IMR-90 (cell line): ENCODE measurements around the gene GALNT17. TPM values are rescaled to one million over a fixed set of nuclear protein-coding genes. Genes with fewer than 3 reads are reported as not detected.

ENCODE experiments used
- ATAC-seq: fragments of 200-7000 bp; cut with Tn5 transposase; 2 replicates; pipeline ENCODE4 v1.9.1; 2020; ENCODE audit warnings: low read depth, mild to moderate bottlenecking, moderate library complexity
- BruUV-seq: library from RNA; stranded (reverse); fragments of 400-500 nt; replicated peaks from 2 replicates; lab custom pipeline; 2021; lab: Mats Ljungman, UMichigan
- CTCF ChIA-PET: fragments of 300-600 bp; formaldehyde crosslinking; extraction: SDS; loops from one replicate; lab custom pipeline; 2021; ENCODE audit warnings: antibody characterized with exemption; lab: Yijun Ruan, JAX
- POLR2A ChIA-PET: fragments of 300-600 bp; sonication (Branson Sonifier 250); formaldehyde crosslinking; loops from one replicate; lab custom pipeline; 2022; ENCODE audit warnings: antibody characterized with exemption; ENCODE audit not compliant: unreplicated experiment; lab: Charles Lee
- DNase-seq: peaks from one replicate; pipeline ENCODE4 v3.0.0; 2013
- H2AFZ ChIP-seq: replicated peaks from 2 replicates; pipeline ENCODE3; 2013; ENCODE audit warnings: low read length, mild to moderate bottlenecking; ENCODE audit not compliant: poor library complexity
- H2AK5ac ChIP-seq: 2 replicates; pipeline ENCODE4 v1.6.1; 2013; ENCODE audit warnings: low read depth, low read length, inconsistent platforms
- H2AK9ac ChIP-seq: replicated peaks from 2 replicates; pipeline ENCODE3; 2013; ENCODE audit warnings: mild to moderate bottlenecking, low read depth, low read length, moderate library complexity; ENCODE audit not compliant: poor library complexity
- H2BK120ac ChIP-seq: 2 replicates; pipeline ENCODE4 v1.6.1; 2013; ENCODE audit warnings: low read depth, low read length, inconsistent platforms
- H2BK15ac ChIP-seq: 3 replicates; pipeline ENCODE4 v1.6.1; 2013; ENCODE audit warnings: low read depth, low read length, inconsistent platforms
- H2BK20ac ChIP-seq: 2 replicates; pipeline ENCODE4 v1.6.1; 2013; ENCODE audit warnings: low read depth, mild to moderate bottlenecking, inconsistent platforms, low read length, moderate library complexity
- H2BK5ac ChIP-seq: 2 replicates; pipeline ENCODE4 v1.6.1; 2013; ENCODE audit warnings: mild to moderate bottlenecking, low read depth, low read length, inconsistent platforms; ENCODE audit not compliant: poor library complexity, severe bottlenecking
- H3K14ac ChIP-seq: replicated peaks from 2 replicates; pipeline ENCODE4 v1.6.1; 2013; ENCODE audit warnings: low read depth, low read length, inconsistent platforms
- H3K18ac ChIP-seq: 2 replicates; pipeline ENCODE4 v1.6.1; 2013; ENCODE audit warnings: low read depth, low read length, control low read depth
- H3K23ac ChIP-seq: 2 replicates; pipeline ENCODE4 v1.6.1; 2013; ENCODE audit warnings: low read depth, low read length, inconsistent platforms
- H3K27ac ChIP-seq: 2 replicates; pipeline ENCODE4 v1.5.1; 2013; ENCODE audit warnings: mild to moderate bottlenecking, control low read depth, low read length; ENCODE audit not compliant: insufficient read depth
- H3K27me3 ChIP-seq: 2 replicates; pipeline ENCODE4 v1.6.1; 2013; ENCODE audit warnings: low read length; ENCODE audit not compliant: control insufficient read depth, insufficient read depth
- H3K36me3 ChIP-seq: 2 replicates; pipeline ENCODE4 v1.6.1; 2013; ENCODE audit warnings: low read length, mixed read lengths; ENCODE audit not compliant: control insufficient read depth, insufficient read depth
- H3K4ac ChIP-seq: 2 replicates; pipeline ENCODE4 v1.6.1; 2013; ENCODE audit warnings: low read depth, low read length, inconsistent platforms
- H3K4me1 ChIP-seq: 2 replicates; pipeline ENCODE4 v1.6.1; 2013; ENCODE audit warnings: low read length, mixed read lengths; ENCODE audit not compliant: control insufficient read depth, insufficient read depth
- H3K4me2 ChIP-seq: 2 replicates; pipeline ENCODE4 v1.6.1; 2013; ENCODE audit warnings: low read depth, mild to moderate bottlenecking, control low read depth, low read length, moderate library complexity
- H3K4me3 ChIP-seq: 2 replicates; pipeline ENCODE4 v1.5.1; 2013; ENCODE audit warnings: low read depth, mild to moderate bottlenecking, control low read depth, low read length, moderate library complexity; ENCODE audit not compliant: insufficient read depth
- H3K56ac ChIP-seq: 2 replicates; pipeline ENCODE4 v1.6.1; 2013; ENCODE audit warnings: low read length, inconsistent platforms; ENCODE audit not compliant: insufficient read depth; ENCODE audit errors: extremely low read depth
- H3K79me1 ChIP-seq, 2 experiments: 2 replicates each; pipeline ENCODE4 v1.6.1; 2013; ENCODE audit warnings: low read length in 2 of 2, inconsistent platforms in 1 of 2, low read depth in 1 of 2
- H3K9ac ChIP-seq: 2 replicates; pipeline ENCODE4 v1.6.1; 2013; ENCODE audit warnings: low read depth, low read length, control low read depth
- H3K9me1 ChIP-seq: 2 replicates; pipeline ENCODE4 v1.6.1; 2013; ENCODE audit warnings: low read length, inconsistent platforms; ENCODE audit not compliant: insufficient read depth
- H3K9me3 ChIP-seq: 2 replicates; pipeline ENCODE4 v1.6.1; 2013; ENCODE audit warnings: low read length; ENCODE audit not compliant: control insufficient read depth, insufficient read depth
- H4K20me1 ChIP-seq: 2 replicates; pipeline ENCODE4 v1.6.1; 2013; ENCODE audit warnings: low read length, inconsistent platforms; ENCODE audit not compliant: insufficient read depth
- H4K5ac ChIP-seq: 2 replicates; pipeline ENCODE4 v1.6.1; 2013; ENCODE audit warnings: mild to moderate bottlenecking, low read depth, low read length, control low read depth
- H4K8ac ChIP-seq, 2 experiments: 2 replicates each; pipeline ENCODE4 v1.6.1; 2013; ENCODE audit warnings: low read depth in 2 of 2, low read length in 2 of 2, control low read depth in 1 of 2, inconsistent platforms in 1 of 2
- H4K91ac ChIP-seq: 2 replicates; pipeline ENCODE4 v1.6.1; 2013; ENCODE audit warnings: low read depth, low read length, inconsistent platforms; ENCODE audit not compliant: insufficient read depth
- BHLHE40 ChIP-seq: fragments of 150-350 bp; IDR thresholded peaks from 2 replicates; pipeline ENCODE4 v1.6.1; 2016; ENCODE audit warnings: mild to moderate bottlenecking, low read depth, low read length
- CEBPB ChIP-seq: IDR thresholded peaks from 2 replicates; pipeline ENCODE4 v1.6.1; 2012; ENCODE audit warnings: low read depth, low read length, improper control_type of control experiment
- CTCF ChIP-seq: conservative IDR thresholded peaks from 2 replicates; pipeline ENCODE4 v1.5.1; 2012; ENCODE audit warnings: mild to moderate bottlenecking, low read depth, low read length, improper control_type of control experiment
- FOS ChIP-seq: fragments of 150-350 bp; IDR thresholded peaks from 2 replicates; pipeline ENCODE4 v1.6.1; 2016; ENCODE audit warnings: low read depth, low read length
- MAFK ChIP-seq: IDR thresholded peaks from 2 replicates; pipeline ENCODE4 v1.6.1; 2012; ENCODE audit warnings: low read depth, low read length, improper control_type of control experiment
- MAZ ChIP-seq: IDR thresholded peaks from 2 replicates; pipeline ENCODE4 v1.6.1; 2012; ENCODE audit warnings: low read depth, mild to moderate bottlenecking, low read length, improper control_type of control experiment, moderate library complexity, borderline replicate concordance
- MXI1 ChIP-seq: IDR thresholded peaks from 2 replicates; pipeline ENCODE4 v1.6.1; 2012; ENCODE audit warnings: low read depth, mild to moderate bottlenecking, low read length, moderate library complexity, borderline replicate concordance
- NFE2L2 ChIP-seq: fragments of 150-350 bp; IDR thresholded peaks from 2 replicates; pipeline ENCODE4 v1.6.1; 2016; ENCODE audit warnings: low read depth, mild to moderate bottlenecking, low read length
- RFX5 ChIP-seq: IDR thresholded peaks from 2 replicates; pipeline ENCODE4 v1.8.0; 2012; ENCODE audit warnings: low read depth, mild to moderate bottlenecking, low read length, moderate library complexity
- USF2 ChIP-seq: fragments of 150-350 bp; IDR thresholded peaks from 2 replicates; pipeline ENCODE4 v1.6.1; 2017; ENCODE audit warnings: mild to moderate bottlenecking, antibody characterized with exemption, low read length, low read depth
- WGBS, 2 experiments: methylation state at CpG; one replicate each; pipeline versions ENCODE4 v1.1.5 to v1.1.7; 2013; ENCODE audit warnings: missing lambda C conversion rate in 2 of 2; ENCODE audit not compliant: insufficient read length in 1 of 2; ENCODE audit errors: extremely low coverage in 2 of 2; 5-methylcytosine and 5-hydroxymethylcytosine counted together
- dilution Hi-C: fragments of 300-500 bp; cut with HindIII; formaldehyde crosslinking; loops from one replicate; pipeline ENCODE4 v1.14.3; 2018; ENCODE audit warnings: low sequenced_read_pairs; ENCODE audit not compliant: unreplicated experiment
- in situ Hi-C: fragments of 300-500 bp; cut with MboI; formaldehyde crosslinking; loops from 3 replicates; pipeline ENCODE4 v1.14.3; 2019; ENCODE audit warnings: low sequenced_read_pairs, inconsistent platforms, mixed read lengths
- intact Hi-C: fragments of 100-400 bp; cut with micrococcal nuclease; formaldehyde crosslinking; loops from 2 replicates; pipeline ENCODE4 v1.10.0; 2022
- polyA plus RNA-seq, 3 experiments: library from polyadenylated mRNA; depleted of rRNA; stranded (reverse); fragments of >200 nt; gene quantifications; 2 replicates each; pipeline ENCODE4 v1.2.3, GENCODE V29; 2012; ENCODE audit warnings: low replicate concordance in 1 of 3
- total RNA-seq: library from RNA; depleted of rRNA; stranded (reverse); fragments of >200 nt; gene quantifications from 2 replicates; pipeline ENCODE4 v1.2.3, GENCODE V29; 2012

The GALNT17 gene
- total and polyA plus RNA-seq, 2 of the 4 experiments (the other 2 are of a cell fraction): not detected

- no peak overlapping the region for H2AK5ac ChIP-seq
- in situ Hi-C loops: no loop called here
- H3K9me1 ChIP-seq: no peaks in the 10 kb centered on the region
- BruUV-seq: no TSS peak
- dilution Hi-C loops: no loop called here
- H3K36me3 ChIP-seq: no peaks in the 10 kb centered on the region
- no peak overlapping the region for H3K23ac ChIP-seq
- WGBS, 2 experiments: no CpG with 5 or more reads among the region's 1 CpG
- DNase-seq: no peak
- H4K8ac ChIP-seq: no peak overlapping the region
- POLR2A ChIA-PET: no interaction called here
- no peak for ATAC-seq
- no peaks in the 10 kb centered on the region for H3K4me1 ChIP-seq
- intact Hi-C loops: no loop called here
- no peak overlapping the region for H3K18ac ChIP-seq
- H3K27ac ChIP-seq: no peak overlapping the region
- no peaks in the 10 kb centered on the region for H4K20me1 ChIP-seq
- no peak overlapping the region for H3K4me3 ChIP-seq
- no peak overlapping the region for H3K4me2 ChIP-seq
- no peaks in the 10 kb centered on the region for H3K79me1 ChIP-seq
- peaks cover 12% of the 10 kb centered on the region for H3K9me3 ChIP-seq
- no peak overlapping the region for H4K91ac ChIP-seq
- no peak overlapping the region for H3K14ac ChIP-seq
- CTCF ChIA-PET: no interaction called here
- no peaks in the 10 kb centered on the region for H3K27me3 ChIP-seq
- TF ChIP-seq FOS: no peak
- TF ChIP-seq USF2: no peak
- TF ChIP-seq MXI1: no peak
- TF ChIP-seq CTCF: no peak
- no peak for TF ChIP-seq BHLHE40
- no peak for TF ChIP-seq MAFK
- no peak for TF ChIP-seq RFX5
- no peak for TF ChIP-seq NFE2L2
- no peak for TF ChIP-seq MAZ
- no peak for TF ChIP-seq CEBPB
- H2BK15ac ChIP-seq: no peak overlapping the region
- no peak overlapping the region for H4K5ac ChIP-seq
- no peak overlapping the region for H2BK20ac ChIP-seq
- no peak overlapping the region for H2AK9ac ChIP-seq
- H3K4ac ChIP-seq: no peak overlapping the region
- H2BK5ac ChIP-seq: no peak overlapping the region
- no peak overlapping the region for H2AFZ ChIP-seq
- no peak overlapping the region for H3K9ac ChIP-seq
- H3K56ac ChIP-seq: no peak overlapping the region
- H2BK120ac ChIP-seq: no peak overlapping the region
Measured at GRCh38 chr7:71470830-71471229, 338.9 kb downstream of the GALNT17 start.
